HepG2 (cell line): ENCODE data around the gene MSI2. TPM values are rescaled to one million over a fixed set of nuclear protein-coding genes. Genes with fewer than 3 reads are reported as not detected.

Experiments
- ATAC-seq: fragments of 200-7000 bp; cut with Tn5 transposase; 3 replicates; pipeline ENCODE4 v1.9.1; 2020; ENCODE audit warnings: mild to moderate bottlenecking, moderate library complexity
- BruUV-seq: library from RNA; stranded (reverse); fragments of 400-500 nt; replicated peaks from 2 replicates; lab custom pipeline; 2021; lab: Mats Ljungman, UMichigan
- CTCF ChIA-PET: fragments of 300-600 bp; formaldehyde crosslinking; extraction: SDS; loops from one replicate; lab custom pipeline; 2021; ENCODE audit warnings: low total read pairs, inconsistent platforms, low intra/inter-chr PET ratio; lab: Yijun Ruan, JAX
- POLR2A ChIA-PET: fragments of 350-600 bp; sonication (Branson Sonifier 250); formaldehyde crosslinking; loops from one replicate; lab custom pipeline; 2020; ENCODE audit warnings: antibody characterized with exemption, inconsistent platforms; lab: Yijun Ruan, JAX
- DNase-seq: peaks from one replicate; pipeline ENCODE4 v3.0.0-alpha.2; 2015; ENCODE audit warnings: low spot score
- FAIRE-seq: peaks from 3 replicates; lab custom pipeline; 2011; peaks lifted over from hg19 to GRCh38; lab: Jason Lieb, UNC
- H2AFZ ChIP-seq: one replicate; pipeline ENCODE4 v1.6.1; 2011; ENCODE audit warnings: low read length, inconsistent platforms
- H3K27ac ChIP-seq: fragments of 300-600 bp; 3 replicates; pipeline ENCODE4 v1.8.0; 2011; ENCODE audit warnings: mixed run types, mild to moderate bottlenecking, mixed read lengths, low read length, inconsistent platforms; ENCODE audit not compliant: insufficient read depth; ENCODE audit errors: extremely low read length
- H3K27me3 ChIP-seq, 2 experiments: fragments of 200-600 bp in 1 of 2; 2 replicates in 1 of 2; 3 replicates in 1 of 2; pipeline versions ENCODE4 v1.6.0 to v1.8.0; 2011; ENCODE audit warnings: low read length in 2 of 2, mild to moderate bottlenecking in 2 of 2, moderate library complexity in 2 of 2, inconsistent platforms in 1 of 2; ENCODE audit not compliant: insufficient read depth in 2 of 2, control insufficient read depth in 1 of 2
- H3K36me3 ChIP-seq, 2 experiments: fragments of 200-600 bp in 1 of 2; replicated peaks in 1 of 2; 2 replicates in 1 of 2; 3 replicates in 1 of 2; pipeline versions ENCODE4 v1.5.1 to v1.8.0; 2011; ENCODE audit warnings: low read length in 2 of 2, inconsistent platforms in 1 of 2; ENCODE audit not compliant: insufficient read depth in 2 of 2, control insufficient read depth in 1 of 2
- H3K4me1 ChIP-seq: 2 replicates; pipeline ENCODE4 v1.5.1; 2012; ENCODE audit warnings: low read length, inconsistent platforms; ENCODE audit not compliant: insufficient read depth
- H3K4me2 ChIP-seq: 2 replicates; pipeline ENCODE4 v1.6.0; 2011; ENCODE audit warnings: low read depth, low read length, inconsistent platforms
- H3K4me3 ChIP-seq, 3 experiments: fragments of 200-600 bp in 1 of 3; sonication (generic), shearing (Covaris generic) in 1 of 3; replicated peaks in 1 of 3; 2 replicates each; pipeline ENCODE4 v1.5.1; 2011 to 2016; ENCODE audit warnings: low read length in 3 of 3, inconsistent platforms in 2 of 3, low read depth in 2 of 3, mild to moderate bottlenecking in 2 of 3, control low read depth in 1 of 3, mixed read lengths in 1 of 3; ENCODE audit not compliant: insufficient read depth in 1 of 3
- H3K79me2 ChIP-seq: one replicate; pipeline ENCODE4 v1.6.1; 2011; ENCODE audit warnings: low read length, inconsistent platforms; ENCODE audit not compliant: insufficient read depth
- H3K9ac ChIP-seq: 2 replicates; pipeline ENCODE4 v1.6.0; 2011; ENCODE audit warnings: mild to moderate bottlenecking, low read depth, low read length, inconsistent platforms; ENCODE audit not compliant: insufficient read depth
- H3K9me3 ChIP-seq: 2 replicates; pipeline ENCODE4 v1.5.1; 2012; ENCODE audit warnings: mild to moderate bottlenecking, low read length
- H4K20me1 ChIP-seq: 2 replicates; pipeline ENCODE4 v1.6.0; 2011; ENCODE audit warnings: inconsistent platforms, mild to moderate bottlenecking, low read length, moderate library complexity; ENCODE audit not compliant: insufficient read depth
- CBFB ChIP-seq: sonication (generic); formaldehyde crosslinking; IDR thresholded peaks from 2 replicates; pipeline ENCODE4 v1.4.0; 2020; ENCODE audit warnings: missing genetic modification reagents
- CHD2 ChIP-seq: IDR thresholded peaks from 2 replicates; pipeline ENCODE4 v1.6.1; 2011; ENCODE audit warnings: low read depth, low read length, improper control_type of control experiment
- DNMT1 ChIP-seq: sonication (generic); formaldehyde crosslinking; IDR thresholded peaks from 2 replicates; pipeline ENCODE4 v1.5.1; 2020; ENCODE audit warnings: mild to moderate bottlenecking, missing genetic modification reagents
- KDM2A ChIP-seq: sonication (generic); formaldehyde crosslinking; IDR thresholded peaks from 2 replicates; pipeline ENCODE4 v1.4.0; 2020; ENCODE audit warnings: low read depth, missing genetic modification reagents, borderline replicate concordance
- MED8 ChIP-seq: sonication (generic); formaldehyde crosslinking; IDR thresholded peaks from 2 replicates; pipeline ENCODE4 v1.8.1; 2023; ENCODE audit warnings: mild to moderate bottlenecking, missing genetic modification reagents; ENCODE audit not compliant: insufficient replicate concordance
- NR2F2 ChIP-seq: IDR thresholded peaks from 2 replicates; pipeline ENCODE4 v1.6.1; 2012; ENCODE audit warnings: low read depth, inconsistent platforms, borderline replicate concordance
- RFX3 ChIP-seq: IDR thresholded peaks from 2 replicates; pipeline ENCODE4 v1.6.1; 2016; ENCODE audit warnings: missing biosample characterization, missing genetic modification reagents
- TCF7L2 ChIP-seq: IDR thresholded peaks from 2 replicates; pipeline ENCODE4 v1.6.1; 2011; ENCODE audit warnings: mild to moderate bottlenecking, low read depth, low read length, moderate library complexity
- ZNF282 ChIP-seq: fragments of 450-650 bp; IDR thresholded peaks from 2 replicates; pipeline ENCODE4 v1.6.1; 2018; ENCODE audit not compliant: partially characterized antibody
- ZNF337 ChIP-seq: sonication (generic); formaldehyde crosslinking; IDR thresholded peaks from 2 replicates; pipeline ENCODE4 v1.5.1; 2020; ENCODE audit warnings: missing genetic modification reagents, low read depth, mild to moderate bottlenecking, borderline replicate concordance
- ZNF562 ChIP-seq: sonication (generic); formaldehyde crosslinking; IDR thresholded peaks from 2 replicates; pipeline ENCODE4 v1.8.0; 2022; ENCODE audit warnings: missing genetic modification reagents, borderline replicate concordance
- ZNF724P ChIP-seq: sonication (generic); formaldehyde crosslinking; IDR thresholded peaks from 2 replicates; pipeline ENCODE4 v1.8.0; 2022; ENCODE audit warnings: missing genetic modification reagents, borderline replicate concordance
- ZNF776 ChIP-seq: sonication (generic); formaldehyde crosslinking; IDR thresholded peaks from 2 replicates; pipeline ENCODE4 v1.4.0; 2020; ENCODE audit warnings: mild to moderate bottlenecking, missing genetic modification reagents
- ZSCAN29 ChIP-seq: sonication (generic); formaldehyde crosslinking; conservative IDR thresholded peaks from 2 replicates; pipeline ENCODE4 v1.4.0; 2020; ENCODE audit warnings: mild to moderate bottlenecking, missing genetic modification reagents
- WGBS: methylation state at CpG from one replicate; pipeline ENCODE4 v1.1.6; 2017; ENCODE audit warnings: low lambda C conversion rate; 5-methylcytosine and 5-hydroxymethylcytosine counted together
- in situ Hi-C: cut with HindIII; loops from 2 replicates; pipeline ENCODE4 v1.10.0; 2017; ENCODE audit warnings: low pct_unique_long_range_greater_than_20kb; ENCODE audit not compliant: extremely low pct_ligation_motif_present
- intact Hi-C: fragments of 100-400 bp; cut with micrococcal nuclease; formaldehyde crosslinking; loops from one replicate; pipeline ENCODE4 v1.10.0; 2022; ENCODE audit not compliant: unreplicated experiment
- polyA plus RNA-seq, 8 experiments: library from polyadenylated mRNA; depleted of rRNA in 3 of 8; stranded (reverse) in 7 of 8; unstranded in 1 of 8; fragments of >200 nt; fragmentation: Illumina TruSeq in 4 of 8; extraction: Trizol in 4 of 8; gene quantifications; 2 replicates each; pipeline versions ENCODE4 v1.2.1 to v1.2.3, GENCODE V29; 2011 to 2016; ENCODE audit warnings: low read depth in 4 of 8, missing spikeins in 1 of 8, mixed read lengths in 1 of 8; ENCODE audit not compliant: insufficient read depth in 1 of 8
- total RNA-seq, 5 experiments: library from RNA; depleted of rRNA; stranded (reverse); fragments of >200 nt; fragmentation: Illumina TruSeq; extraction: Trizol; gene quantifications; 2 replicates each; pipeline ENCODE4 v1.2.3, GENCODE V29; 2016; ENCODE audit warnings: low read depth in 1 of 5
- TF ChIP-seq, protein P1 (sequence below): sonication (generic); formaldehyde crosslinking; IDR thresholded peaks from 2 replicates; pipeline ENCODE4 v1.5.0; 2020; ENCODE audit warnings: mild to moderate bottlenecking, low read depth, missing genetic modification reagents, borderline replicate concordance
- TF ChIP-seq, protein P2 (sequence below): sonication (generic); formaldehyde crosslinking; IDR thresholded peaks from 2 replicates; pipeline ENCODE4 v1.4.0; 2020; ENCODE audit warnings: mild to moderate bottlenecking, missing genetic modification reagents, borderline replicate concordance
- TF ChIP-seq, protein P3 (sequence below): IDR thresholded peaks from 2 replicates; pipeline ENCODE4 v1.6.1; 2012; ENCODE audit warnings: low read depth, low read length, improper control_type of control experiment
- TF ChIP-seq, protein P4 (sequence below): sonication (generic); formaldehyde crosslinking; conservative IDR thresholded peaks from 2 replicates; pipeline ENCODE4 v1.4.0; 2020; ENCODE audit warnings: missing genetic modification reagents

Gene MSI2
- total and polyA plus RNA-seq, 2 of the 13 experiments (the other 11 are each of a cell fraction or from before 2014, with no cell fraction given) = 77.5 to 78.4 TPM

DNA sequence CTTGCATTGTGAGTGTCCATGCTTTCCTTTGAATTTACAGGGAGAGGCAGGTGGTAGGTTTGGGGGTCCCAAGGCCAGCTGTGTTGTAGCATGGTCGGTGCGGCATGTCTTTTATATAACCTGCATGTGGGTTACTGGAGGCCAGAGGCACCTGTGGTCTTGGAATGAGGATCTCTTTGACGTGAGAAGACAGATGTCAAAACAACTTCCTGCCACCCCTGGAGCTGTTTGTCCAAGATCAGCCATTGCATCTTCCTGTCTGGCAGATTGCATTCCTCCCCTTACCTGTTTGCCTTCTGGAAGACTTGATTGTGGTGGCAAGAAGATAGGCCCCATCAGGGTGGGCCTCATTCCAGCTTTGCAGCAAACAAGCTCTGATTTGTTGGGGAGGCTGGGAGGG is 175.1 kb downstream of the MSI2 start:
- peaks cover 12% of the 10 kb centered on the region for H3K4me1 ChIP-seq
- DNase-seq = no peak
- no peak overlapping the region for H3K27ac ChIP-seq
- in situ Hi-C loops (no loop called here), intact Hi-C loops (no loop called here)
- 97% methylated on average over 3 of the region's 3 CpGs for WGBS
- H3K4me2 ChIP-seq = no peak overlapping the region
- no peak for ATAC-seq
- H3K79me2 ChIP-seq = peaks cover 23% of the 10 kb centered on the region
- CTCF ChIA-PET = no interaction called here
- no peak overlapping the region for H3K4me3 ChIP-seq
- no TSS peak for BruUV-seq
- no peak overlapping the region for H2AFZ ChIP-seq
- no peaks in the 10 kb centered on the region for H3K9me3 ChIP-seq
- no peak for FAIRE-seq
- H3K9ac ChIP-seq = no peak overlapping the region
- POLR2A ChIA-PET = no interaction called here
- TF ChIP-seq KDM2A (CRISPR knock-in tag) (no peak), ZNF724P (CRISPR knock-in tag) (no peak), RFX3 (CRISPR knock-in tag) (no peak), CHD2 (no peak), DNMT1 (CRISPR knock-in tag) (no peak), MED8 (no peak), TCF7L2 (no peak), ZNF776 (CRISPR knock-in tag) (no peak), ZNF282 (no peak), CBFB (CRISPR knock-in tag) (no peak), NR2F2 (no peak), ZSCAN29 (CRISPR knock-in tag) (no peak), ZNF337 (no peak), ZNF562 (CRISPR knock-in tag) (no peak)
- TF ChIP-seq, protein P1, sequence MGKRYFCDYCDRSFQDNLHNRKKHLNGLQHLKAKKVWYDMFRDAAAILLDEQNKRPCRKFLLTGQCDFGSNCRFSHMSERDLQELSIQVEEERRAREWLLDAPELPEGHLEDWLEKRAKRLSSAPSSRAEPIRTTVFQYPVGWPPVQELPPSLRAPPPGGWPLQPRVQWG (CRISPR knock-in tag) = no peak
- TF ChIP-seq, protein P2, sequence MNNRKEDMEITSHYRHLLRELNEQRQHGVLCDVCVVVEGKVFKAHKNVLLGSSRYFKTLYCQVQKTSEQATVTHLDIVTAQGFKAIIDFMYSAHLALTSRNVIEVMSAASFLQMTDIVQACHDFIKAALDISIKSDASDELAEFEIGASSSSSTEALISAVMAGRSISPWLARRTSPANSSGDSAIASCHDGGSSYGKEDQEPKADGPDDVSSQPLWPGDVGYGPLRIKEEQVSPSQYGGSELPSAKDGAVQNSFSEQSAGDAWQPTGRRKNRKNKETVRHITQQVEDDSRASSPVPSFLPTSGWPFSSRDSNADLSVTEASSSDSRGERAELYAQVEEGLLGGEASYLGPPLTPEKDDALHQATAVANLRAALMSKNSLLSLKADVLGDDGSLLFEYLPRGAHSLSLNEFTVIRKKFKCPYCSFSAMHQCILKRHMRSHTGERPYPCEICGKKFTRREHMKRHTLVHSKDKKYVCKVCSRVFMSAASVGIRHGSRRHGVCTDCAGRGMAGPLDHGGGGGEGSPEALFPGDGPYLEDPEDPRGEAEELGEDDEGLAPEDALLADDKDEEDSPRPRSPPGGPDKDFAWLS (CRISPR knock-in tag) = no peak
- TF ChIP-seq, protein P3, sequence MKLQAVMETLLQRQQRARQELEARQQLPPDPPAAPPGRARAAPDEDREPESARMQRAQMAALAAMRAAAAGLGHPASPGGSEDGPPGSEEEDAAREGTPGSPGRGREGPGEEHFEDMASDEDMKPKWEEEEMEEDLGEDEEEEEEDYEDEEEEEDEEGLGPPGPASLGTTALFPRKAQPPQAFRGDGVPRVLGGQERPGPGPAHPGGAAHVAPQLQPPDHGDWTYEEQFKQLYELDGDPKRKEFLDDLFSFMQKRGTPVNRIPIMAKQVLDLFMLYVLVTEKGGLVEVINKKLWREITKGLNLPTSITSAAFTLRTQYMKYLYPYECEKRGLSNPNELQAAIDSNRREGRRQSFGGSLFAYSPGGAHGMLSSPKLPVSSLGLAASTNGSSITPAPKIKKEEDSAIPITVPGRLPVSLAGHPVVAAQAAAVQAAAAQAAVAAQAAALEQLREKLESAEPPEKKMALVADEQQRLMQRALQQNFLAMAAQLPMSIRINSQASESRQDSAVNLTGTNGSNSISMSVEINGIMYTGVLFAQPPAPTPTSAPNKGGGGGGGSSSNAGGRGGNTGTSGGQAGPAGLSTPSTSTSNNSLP = no peak
- TF ChIP-seq, protein P4, sequence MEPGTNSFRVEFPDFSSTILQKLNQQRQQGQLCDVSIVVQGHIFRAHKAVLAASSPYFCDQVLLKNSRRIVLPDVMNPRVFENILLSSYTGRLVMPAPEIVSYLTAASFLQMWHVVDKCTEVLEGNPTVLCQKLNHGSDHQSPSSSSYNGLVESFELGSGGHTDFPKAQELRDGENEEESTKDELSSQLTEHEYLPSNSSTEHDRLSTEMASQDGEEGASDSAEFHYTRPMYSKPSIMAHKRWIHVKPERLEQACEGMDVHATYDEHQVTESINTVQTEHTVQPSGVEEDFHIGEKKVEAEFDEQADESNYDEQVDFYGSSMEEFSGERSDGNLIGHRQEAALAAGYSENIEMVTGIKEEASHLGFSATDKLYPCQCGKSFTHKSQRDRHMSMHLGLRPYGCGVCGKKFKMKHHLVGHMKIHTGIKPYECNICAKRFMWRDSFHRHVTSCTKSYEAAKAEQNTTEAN (CRISPR knock-in tag) = no peak
- TF ChIP-seq, all 625 proteins: peak for 0
- Histone ChIP-seq H3K27me3 (no peaks in the 10 kb centered on the region), H4K20me1 (no peaks in the 10 kb centered on the region), H3K36me3 (peaks cover 11 to 14% of the 10 kb centered on the region in 2 experiments; a peak in 4 of 5 replicates)
